DND-41 (cell line): ENCODE data around the gene RPL21.

Experiments
- ATAC-seq: fragments of 200-7000 bp; cut with Tn5 transposase; 3 replicates; pipeline ENCODE4 v1.9.1; 2021; ENCODE audit warnings: low read depth; ENCODE audit not compliant: insufficient read depth
- DNase-seq: peaks from one replicate; pipeline ENCODE4 v3.0.0-alpha.2; 2020
- H2AFZ ChIP-seq: 2 replicates; pipeline ENCODE4 v1.6.0; 2012; ENCODE audit warnings: low read depth, low read length
- H3K27ac ChIP-seq: 2 replicates; pipeline ENCODE4 v1.5.1; 2012; ENCODE audit warnings: low read length, inconsistent platforms
- H3K27me3 ChIP-seq: fragments of 200-600 bp; sonication (generic); 2 replicates; pipeline ENCODE4 v1.6.0; 2012; ENCODE audit warnings: low read length, mild to moderate bottlenecking, inconsistent platforms; ENCODE audit not compliant: insufficient read depth, poor library complexity
- H3K36me3 ChIP-seq: 2 replicates; pipeline ENCODE4 v1.5.1; 2012; ENCODE audit warnings: low read length, inconsistent platforms; ENCODE audit not compliant: insufficient read depth
- H3K4me1 ChIP-seq: 2 replicates; pipeline ENCODE4 v1.5.1; 2012; ENCODE audit warnings: mild to moderate bottlenecking, low read length; ENCODE audit not compliant: insufficient read depth
- H3K4me2 ChIP-seq: 2 replicates; pipeline ENCODE4 v1.6.0; 2012; ENCODE audit warnings: mild to moderate bottlenecking, moderate library complexity, low read length, inconsistent platforms; ENCODE audit not compliant: insufficient read depth
- H3K4me3 ChIP-seq, 2 experiments: fragments of 200-600 bp in 1 of 2; shearing (Covaris generic) in 1 of 2; 2 replicates each; pipeline ENCODE4 v1.5.1; 2012 to 2016; ENCODE audit warnings: inconsistent platforms in 2 of 2, low read length in 2 of 2, mild to moderate bottlenecking in 2 of 2, low read depth in 1 of 2, moderate library complexity in 1 of 2
- H3K79me2 ChIP-seq: 2 replicates; pipeline ENCODE4 v1.6.0; 2012; ENCODE audit warnings: low read length, inconsistent platforms; ENCODE audit not compliant: insufficient read depth
- H3K9ac ChIP-seq: 2 replicates; pipeline ENCODE4 v1.6.0; 2012; ENCODE audit warnings: low read depth, mild to moderate bottlenecking, inconsistent platforms, low read length, moderate library complexity
- H3K9me3 ChIP-seq: 2 replicates; pipeline ENCODE4 v1.5.1; 2012; ENCODE audit warnings: low read length, moderate library complexity, mild to moderate bottlenecking, inconsistent platforms; ENCODE audit not compliant: insufficient read depth, severe bottlenecking
- H4K20me1 ChIP-seq: 2 replicates; pipeline ENCODE4 v1.6.0; 2012; ENCODE audit warnings: low read length; ENCODE audit not compliant: insufficient read depth
- CTCF ChIP-seq: IDR thresholded peaks from 2 replicates; pipeline ENCODE4 v1.5.1; 2012; ENCODE audit warnings: borderline replicate concordance, low read length, moderate library complexity, mild to moderate bottlenecking; ENCODE audit not compliant: poor library complexity, severe bottlenecking; ENCODE audit errors: extremely low read depth
- EZH2 ChIP-seq: IDR thresholded peaks from 3 replicates; pipeline ENCODE4 v1.6.1; 2012; ENCODE audit warnings: borderline replicate concordance, low read depth, mild to moderate bottlenecking, moderate library complexity, low read length, inconsistent platforms; ENCODE audit not compliant: severe bottlenecking

Gene RPL21

GRCh38 chr13:27273658-27274425, 22.5 kb downstream of the RPL21 start:
- Histone ChIP-seq H3K9ac (no peak overlapping the region), H3K27ac (no peak overlapping the region), H3K9me3 (no peaks in the 10 kb centered on the region), H3K27me3 (peaks cover 11% of the 10 kb centered on the region), H3K4me1 (peaks cover 16% of the 10 kb centered on the region), H3K36me3 (no peaks in the 10 kb centered on the region), H2AFZ (no peak overlapping the region), H4K20me1 (peaks cover 5% of the 10 kb centered on the region), H3K79me2 (no peaks in the 10 kb centered on the region), H3K4me2 (no peak overlapping the region), H3K4me3 (no peak overlapping the region)
- TF ChIP-seq CTCF: no peak
- no peak for TF ChIP-seq EZH2
- DNase-seq: no peak
- no peak for ATAC-seq

- H3K27me3 ChIP-seq: peaks cover 11% of the 10 kb centered on the region
- H4K20me1 ChIP-seq: peaks cover 2% of the 10 kb centered on the region
- no peak overlapping the region for H3K27ac ChIP-seq
- TF ChIP-seq EZH2: no peak
- TF ChIP-seq CTCF: no peak
- H3K36me3 ChIP-seq: no peaks in the 10 kb centered on the region
- ATAC-seq (no peak), DNase-seq (no peak)
- no peak overlapping the region for H3K4me2 ChIP-seq
- no peak overlapping the region for H3K4me3 ChIP-seq
- H3K79me2 ChIP-seq: no peaks in the 10 kb centered on the region
- no peak overlapping the region for H2AFZ ChIP-seq
- H3K9me3 ChIP-seq: no peaks in the 10 kb centered on the region
- H3K9ac ChIP-seq: no peak overlapping the region
- H3K4me1 ChIP-seq: peaks cover 16% of the 10 kb centered on the region
These were observed 23.3 kb downstream of the RPL21 start for GRCh38 chr13:27274631-27275030.

- Histone ChIP-seq H3K9ac (no peak overlapping the region), H3K36me3 (no peaks in the 10 kb centered on the region), H3K27ac (no peak overlapping the region), H3K27me3 (peaks cover 2% of the 10 kb centered on the region), H3K9me3 (no peaks in the 10 kb centered on the region), H3K4me2 (no peak overlapping the region), H3K79me2 (no peaks in the 10 kb centered on the region), H2AFZ (no peak overlapping the region), H3K4me1 (peaks cover 4% of the 10 kb centered on the region), H4K20me1 (no peaks in the 10 kb centered on the region; the same call in 1 of the 2 replicates), H3K4me3 (no peak overlapping the region)
- TF ChIP-seq EZH2 (no peak), CTCF (no peak)
- ATAC-seq: no peak
- DNase-seq: no peak
These were observed 24.8 kb downstream of the RPL21 start for GRCh38 chr13:27276188-27276587.
